SHP77 treated with DMSO at 0.1 percent for 48 hours (cell line): Measurements from ENCODE around the gene EXOSC3.

Experiments used
- DNase-seq: peaks from one replicate; lab custom pipeline; 2025; lab: John Stamatoyannopoulos, UW

Gene EXOSC3

DNA sequence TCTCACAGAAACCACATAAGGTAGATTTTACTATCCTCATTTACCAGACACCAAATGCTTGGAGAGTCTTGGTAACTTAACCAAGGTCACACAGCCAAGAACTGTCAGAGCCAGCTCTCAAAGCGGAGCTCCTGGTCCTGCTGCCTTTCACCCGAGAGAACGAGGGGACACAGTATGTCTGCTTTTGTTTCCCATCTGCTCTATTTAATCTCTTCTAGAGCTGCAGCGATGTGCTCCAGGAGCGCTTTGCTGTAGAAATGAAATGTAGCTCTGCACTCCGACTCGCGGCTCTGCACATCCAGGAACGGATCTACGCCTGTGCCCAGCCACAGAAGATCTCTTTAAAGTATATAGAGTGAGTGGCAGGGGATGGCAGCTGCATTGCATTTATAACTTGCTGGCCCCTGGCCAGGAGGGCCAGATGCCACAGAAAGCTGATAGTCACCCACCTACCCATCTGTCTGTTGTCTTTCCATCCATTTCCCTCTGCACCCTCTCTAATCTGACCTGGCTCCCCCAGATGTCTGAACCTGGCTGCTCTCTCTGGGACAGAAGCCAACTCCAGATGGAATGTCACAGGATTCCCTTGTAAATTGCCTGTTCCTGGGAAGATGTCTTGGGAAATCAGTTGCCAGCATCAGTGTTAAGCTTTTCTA is 52.6 kb downstream of the EXOSC3 start:
- no peak for DNase-seq

DNA sequence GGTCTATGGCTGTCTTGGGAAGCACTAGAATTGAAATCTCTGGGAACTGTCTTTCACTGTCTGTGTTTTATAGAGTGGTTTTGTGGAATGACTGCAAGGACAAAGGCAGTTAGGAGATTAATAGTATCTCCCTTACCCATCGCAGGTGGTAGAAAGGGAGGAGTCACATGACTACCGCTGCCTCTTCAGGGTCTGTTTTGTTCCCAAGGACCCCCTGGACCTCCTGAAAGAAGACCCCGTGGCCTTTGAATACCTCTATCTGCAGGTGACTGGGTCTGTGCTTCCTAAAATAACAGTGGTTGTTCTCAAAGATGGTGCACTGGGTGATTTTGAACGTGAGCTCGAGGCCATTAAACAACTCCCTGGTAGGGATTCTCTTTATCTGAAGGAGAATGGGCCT is 54.0 kb downstream of the EXOSC3 start:
- no peak for DNase-seq

DNA sequence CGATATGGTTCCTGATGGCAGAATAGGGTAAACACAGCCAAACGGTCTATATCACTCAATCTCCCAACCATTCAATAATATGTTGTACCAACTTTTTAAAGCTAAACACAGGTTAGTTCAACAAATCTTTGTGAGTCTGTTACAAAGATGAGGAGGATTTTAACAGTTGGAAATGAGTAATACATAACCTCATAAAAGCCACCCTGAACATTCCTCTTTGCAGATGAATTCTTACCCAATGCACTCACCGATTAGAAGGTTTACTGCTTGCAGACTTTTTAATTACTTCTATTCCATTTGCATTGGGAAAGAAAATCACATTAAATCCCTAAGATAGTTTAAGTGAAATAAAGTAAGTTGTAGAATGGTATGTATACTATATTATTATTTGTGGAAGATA is 54.6 kb downstream of the EXOSC3 start:
- DNase-seq, result no peak
